ENCODE measurements around the gene KAZN.

Gene KAZN

DNA sequence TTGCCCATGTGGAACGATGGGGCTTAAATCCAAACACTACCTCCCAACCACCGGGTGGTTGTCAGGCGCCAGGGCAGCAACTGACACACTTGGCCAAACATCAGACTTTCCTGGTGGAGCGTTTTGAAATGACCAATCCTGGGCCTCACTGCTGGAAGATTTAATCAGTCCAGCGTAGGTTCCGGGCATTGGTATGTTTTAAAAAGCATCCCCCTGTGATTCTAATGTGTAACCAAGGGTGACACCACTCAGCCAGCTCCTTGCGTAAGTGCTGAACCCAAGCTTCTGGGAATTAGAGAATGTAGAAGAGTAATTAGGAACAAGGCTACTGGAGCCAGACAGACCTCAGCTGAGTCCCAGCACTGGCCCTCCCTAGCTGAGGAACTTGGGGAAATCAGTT lies 44.8 kb upstream of the KAZN start:
- ATAC-seq = no peak
- no peak for TF ChIP-seq CSDC2 (CRISPR knock-in tag; IDR thresholded peaks at IDR 0.05)
- no peak for TF ChIP-seq ISL1 (CRISPR knock-in tag; IDR thresholded peaks at IDR 0.05)
- TF ChIP-seq ARNTL (CRISPR knock-in tag; IDR thresholded peaks at IDR 0.05; ENCODE audit: borderline replicate concordance, low read depth) = no peak

DNA sequence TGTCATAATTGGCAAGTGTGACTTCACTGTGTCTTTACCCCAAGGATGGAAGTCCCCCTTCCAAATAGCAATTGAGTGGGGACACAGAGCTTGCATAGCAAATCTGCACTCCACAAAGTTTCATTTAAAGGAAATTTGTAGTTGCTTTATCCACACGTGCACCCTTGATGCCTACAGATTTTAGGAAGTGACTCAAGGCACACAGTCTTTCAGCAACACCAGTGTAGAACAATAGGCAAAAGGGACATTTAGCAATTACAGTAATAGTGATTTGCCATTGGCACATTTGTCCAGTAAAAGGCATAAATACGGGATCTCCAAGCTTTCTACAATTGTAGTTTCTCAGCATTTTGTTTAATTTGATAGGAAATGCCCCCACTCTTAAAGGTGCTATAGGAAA lies 43.4 kb upstream of the KAZN start:
- ATAC-seq = no peak
- no peak for TF ChIP-seq OSR1 (CRISPR knock-in tag; IDR thresholded peaks at IDR 0.05)
- no peak for TF ChIP-seq ESRRG (CRISPR knock-in tag; IDR thresholded peaks at IDR 0.05)
- no peak for TF ChIP-seq SNAI2 (CRISPR knock-in tag; IDR thresholded peaks at IDR 0.05)
- no peak for TF ChIP-seq ARNTL (CRISPR knock-in tag; IDR thresholded peaks at IDR 0.05; ENCODE audit: borderline replicate concordance, low read depth)
- TF ChIP-seq, protein P1, sequence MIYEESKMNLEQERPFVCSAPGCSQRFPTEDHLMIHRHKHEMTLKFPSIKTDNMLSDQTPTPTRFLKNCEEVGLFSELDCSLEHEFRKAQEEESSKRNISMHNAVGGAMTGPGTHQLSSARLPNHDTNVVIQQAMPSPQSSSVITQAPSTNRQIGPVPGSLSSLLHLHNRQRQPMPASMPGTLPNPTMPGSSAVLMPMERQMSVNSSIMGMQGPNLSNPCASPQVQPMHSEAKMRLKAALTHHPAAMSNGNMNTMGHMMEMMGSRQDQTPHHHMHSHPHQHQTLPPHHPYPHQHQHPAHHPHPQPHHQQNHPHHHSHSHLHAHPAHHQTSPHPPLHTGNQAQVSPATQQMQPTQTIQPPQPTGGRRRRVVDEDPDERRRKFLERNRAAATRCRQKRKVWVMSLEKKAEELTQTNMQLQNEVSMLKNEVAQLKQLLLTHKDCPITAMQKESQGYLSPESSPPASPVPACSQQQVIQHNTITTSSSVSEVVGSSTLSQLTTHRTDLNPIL (CRISPR knock-in tag; IDR thresholded peaks at IDR 0.05; ENCODE audit: low read depth) = no peak
- no peak for TF ChIP-seq TCF4 (CRISPR knock-in tag; IDR thresholded peaks at IDR 0.05; ENCODE audit: borderline replicate concordance)
- TF ChIP-seq ZNF565 (CRISPR knock-in tag; conservative IDR thresholded peaks at IDR 0.05; ENCODE audit: low read depth) = no peak
- no peak for TF ChIP-seq ZFP3 (CRISPR knock-in tag; IDR thresholded peaks at IDR 0.05)
- TF ChIP-seq TOX (CRISPR knock-in tag; IDR thresholded peaks at IDR 0.05; ENCODE audit: borderline replicate concordance) = no peak
- no peak for TF ChIP-seq BACH2 (CRISPR knock-in tag; IDR thresholded peaks at IDR 0.05; ENCODE audit: borderline replicate concordance)
- no peak for TF ChIP-seq ZNF70 (CRISPR knock-in tag; IDR thresholded peaks at IDR 0.05)
- TF ChIP-seq, protein P2, sequence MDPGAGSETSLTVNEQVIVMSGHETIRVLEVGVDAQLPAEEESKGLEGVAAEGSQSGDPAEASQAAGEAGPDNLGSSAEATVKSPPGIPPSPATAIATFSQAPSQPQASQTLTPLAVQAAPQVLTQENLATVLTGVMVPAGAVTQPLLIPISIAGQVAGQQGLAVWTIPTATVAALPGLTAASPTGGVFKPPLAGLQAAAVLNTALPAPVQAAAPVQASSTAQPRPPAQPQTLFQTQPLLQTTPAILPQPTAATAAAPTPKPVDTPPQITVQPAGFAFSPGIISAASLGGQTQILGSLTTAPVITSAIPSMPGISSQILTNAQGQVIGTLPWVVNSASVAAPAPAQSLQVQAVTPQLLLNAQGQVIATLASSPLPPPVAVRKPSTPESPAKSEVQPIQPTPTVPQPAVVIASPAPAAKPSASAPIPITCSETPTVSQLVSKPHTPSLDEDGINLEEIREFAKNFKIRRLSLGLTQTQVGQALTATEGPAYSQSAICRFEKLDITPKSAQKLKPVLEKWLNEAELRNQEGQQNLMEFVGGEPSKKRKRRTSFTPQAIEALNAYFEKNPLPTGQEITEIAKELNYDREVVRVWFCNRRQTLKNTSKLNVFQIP (CRISPR knock-in tag; IDR thresholded peaks at IDR 0.05; ENCODE audit: borderline replicate concordance, low read depth) = no peak
- TF ChIP-seq ZNF8 (CRISPR knock-in tag; IDR thresholded peaks at IDR 0.05) = no peak
- TF ChIP-seq, protein P3, sequence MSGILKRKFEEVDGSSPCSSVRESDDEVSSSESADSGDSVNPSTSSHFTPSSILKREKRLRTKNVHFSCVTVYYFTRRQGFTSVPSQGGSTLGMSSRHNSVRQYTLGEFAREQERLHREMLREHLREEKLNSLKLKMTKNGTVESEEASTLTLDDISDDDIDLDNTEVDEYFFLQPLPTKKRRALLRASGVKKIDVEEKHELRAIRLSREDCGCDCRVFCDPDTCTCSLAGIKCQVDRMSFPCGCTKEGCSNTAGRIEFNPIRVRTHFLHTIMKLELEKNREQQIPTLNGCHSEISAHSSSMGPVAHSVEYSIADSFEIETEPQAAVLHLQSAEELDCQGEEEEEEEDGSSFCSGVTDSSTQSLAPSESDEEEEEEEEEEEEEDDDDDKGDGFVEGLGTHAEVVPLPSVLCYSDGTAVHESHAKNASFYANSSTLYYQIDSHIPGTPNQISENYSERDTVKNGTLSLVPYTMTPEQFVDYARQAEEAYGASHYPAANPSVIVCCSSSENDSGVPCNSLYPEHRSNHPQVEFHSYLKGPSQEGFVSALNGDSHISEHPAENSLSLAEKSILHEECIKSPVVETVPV (CRISPR knock-in tag; IDR thresholded peaks at IDR 0.05) = no peak

DNA sequence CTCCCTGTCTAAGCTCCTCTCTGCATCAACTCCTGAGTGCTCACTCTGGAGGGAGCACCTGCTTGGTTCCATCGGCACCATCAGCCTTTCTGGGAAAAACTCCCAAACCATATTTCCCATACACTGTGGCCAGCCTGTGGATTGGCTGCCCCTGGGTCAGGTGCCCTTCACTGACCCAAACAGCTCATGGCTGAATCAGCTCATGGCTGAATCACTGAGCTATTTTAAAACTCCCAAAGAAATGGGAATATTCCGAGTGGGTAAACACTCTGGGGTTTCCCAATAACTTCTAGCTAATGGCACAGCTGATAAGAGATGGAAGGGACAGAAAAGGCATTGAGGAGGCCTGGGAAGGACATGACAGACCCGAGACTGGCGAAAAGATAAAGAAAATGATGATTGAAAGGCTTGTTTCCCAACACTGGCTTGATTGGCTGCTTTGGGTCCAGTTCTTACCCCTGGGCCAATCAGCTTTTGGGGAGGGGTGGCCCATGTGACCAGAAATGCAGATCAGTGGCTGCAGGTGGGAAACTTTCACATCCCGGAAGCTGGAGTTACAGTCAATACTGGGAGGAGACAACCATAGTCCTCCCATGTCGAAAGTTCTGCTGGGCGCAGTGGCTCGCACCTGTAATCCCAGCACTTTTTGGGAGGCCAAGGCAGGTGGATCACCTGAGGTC lies 37.3 kb upstream of the KAZN start:
- TF ChIP-seq, protein P1 (CRISPR knock-in tag; IDR thresholded peaks at IDR 0.05; ENCODE audit: low read depth) = no peak
- TF ChIP-seq SNAI2 (CRISPR knock-in tag; IDR thresholded peaks at IDR 0.05) (no peak), OSR1 (CRISPR knock-in tag; IDR thresholded peaks at IDR 0.05) (no peak), ZFP30 (CRISPR knock-in tag; IDR thresholded peaks at IDR 0.05) (no peak), TOX (CRISPR knock-in tag; IDR thresholded peaks at IDR 0.05; ENCODE audit: borderline replicate concordance) (no peak)
- TF ChIP-seq, protein P3 (CRISPR knock-in tag; IDR thresholded peaks at IDR 0.05) = no peak
- ATAC-seq = no peak

DNA sequence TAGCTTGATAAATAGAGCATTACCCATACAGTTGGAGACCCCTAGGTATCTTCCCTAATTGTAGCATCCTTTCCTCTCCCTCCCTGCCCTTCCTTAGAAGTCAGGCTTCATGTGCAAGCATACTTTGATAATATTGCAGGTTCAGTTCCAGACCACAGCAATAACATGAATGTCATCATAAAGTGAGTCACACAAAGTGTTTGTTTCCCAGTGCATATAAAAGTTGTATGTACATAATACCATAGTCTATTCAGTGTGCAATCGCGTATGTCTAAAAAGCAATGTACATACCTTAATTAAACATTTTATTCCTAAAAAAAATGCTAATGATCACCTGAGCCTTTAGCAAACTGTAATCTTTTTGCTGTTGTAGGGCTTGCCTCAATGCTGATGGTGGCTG lies 33.4 kb upstream of the KAZN start:
- TF ChIP-seq, protein P2 (CRISPR knock-in tag; IDR thresholded peaks at IDR 0.05; ENCODE audit: borderline replicate concordance, low read depth) = no peak
- no peak for TF ChIP-seq PPARA (CRISPR knock-in tag; IDR thresholded peaks at IDR 0.05; ENCODE audit: borderline replicate concordance)
- TF ChIP-seq ISL1 (CRISPR knock-in tag; IDR thresholded peaks at IDR 0.05) = no peak
- TF ChIP-seq, protein P4, sequence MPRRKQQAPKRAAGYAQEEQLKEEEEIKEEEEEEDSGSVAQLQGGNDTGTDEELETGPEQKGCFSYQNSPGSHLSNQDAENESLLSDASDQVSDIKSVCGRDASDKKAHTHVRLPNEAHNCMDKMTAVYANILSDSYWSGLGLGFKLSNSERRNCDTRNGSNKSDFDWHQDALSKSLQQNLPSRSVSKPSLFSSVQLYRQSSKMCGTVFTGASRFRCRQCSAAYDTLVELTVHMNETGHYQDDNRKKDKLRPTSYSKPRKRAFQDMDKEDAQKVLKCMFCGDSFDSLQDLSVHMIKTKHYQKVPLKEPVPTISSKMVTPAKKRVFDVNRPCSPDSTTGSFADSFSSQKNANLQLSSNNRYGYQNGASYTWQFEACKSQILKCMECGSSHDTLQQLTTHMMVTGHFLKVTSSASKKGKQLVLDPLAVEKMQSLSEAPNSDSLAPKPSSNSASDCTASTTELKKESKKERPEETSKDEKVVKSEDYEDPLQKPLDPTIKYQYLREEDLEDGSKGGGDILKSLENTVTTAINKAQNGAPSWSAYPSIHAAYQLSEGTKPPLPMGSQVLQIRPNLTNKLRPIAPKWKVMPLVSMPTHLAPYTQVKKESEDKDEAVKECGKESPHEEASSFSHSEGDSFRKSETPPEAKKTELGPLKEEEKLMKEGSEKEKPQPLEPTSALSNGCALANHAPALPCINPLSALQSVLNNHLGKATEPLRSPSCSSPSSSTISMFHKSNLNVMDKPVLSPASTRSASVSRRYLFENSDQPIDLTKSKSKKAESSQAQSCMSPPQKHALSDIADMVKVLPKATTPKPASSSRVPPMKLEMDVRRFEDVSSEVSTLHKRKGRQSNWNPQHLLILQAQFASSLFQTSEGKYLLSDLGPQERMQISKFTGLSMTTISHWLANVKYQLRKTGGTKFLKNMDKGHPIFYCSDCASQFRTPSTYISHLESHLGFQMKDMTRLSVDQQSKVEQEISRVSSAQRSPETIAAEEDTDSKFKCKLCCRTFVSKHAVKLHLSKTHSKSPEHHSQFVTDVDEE (CRISPR knock-in tag; IDR thresholded peaks at IDR 0.05) = no peak
- no peak for TF ChIP-seq ZFP30 (CRISPR knock-in tag; IDR thresholded peaks at IDR 0.05)
- no peak for TF ChIP-seq ZNF70 (CRISPR knock-in tag; IDR thresholded peaks at IDR 0.05)
- no peak for ATAC-seq
